Keratinocyte (primary cell): ENCODE measurements around the gene ARRB1. TPM values are rescaled to one million over a fixed set of nuclear protein-coding genes. Genes with fewer than 3 reads are reported as not detected.

Source experiments
- DNase-seq: peaks from one replicate; pipeline ENCODE4 v3.0.0-alpha.2; 2011; ENCODE audit warnings: low read depth, missing footprints, low spot score
- FAIRE-seq: peaks from 2 replicates; lab custom pipeline; 2011; peaks lifted over from hg19 to GRCh38; lab: Jason Lieb, UNC
- H2AFZ ChIP-seq: 2 replicates; pipeline ENCODE4 v1.6.0; 2012; ENCODE audit warnings: low read length, control low read depth, inconsistent platforms; ENCODE audit not compliant: control insufficient read depth
- H3K27ac ChIP-seq: 2 replicates; pipeline ENCODE4 v1.5.1; 2011; ENCODE audit warnings: low read length; ENCODE audit not compliant: control insufficient read depth, insufficient read depth
- H3K27me3 ChIP-seq: 3 replicates; pipeline ENCODE4 v1.6.0; 2011; ENCODE audit warnings: low read length; ENCODE audit not compliant: control insufficient read depth, insufficient read depth; ENCODE audit errors: extremely low read depth
- H3K36me3 ChIP-seq, 2 experiments: 2 replicates in 1 of 2; 3 replicates in 1 of 2; pipeline ENCODE4 v1.5.1; 2011; ENCODE audit warnings: low read length in 2 of 2, mild to moderate bottlenecking in 1 of 2; ENCODE audit not compliant: control insufficient read depth in 2 of 2, insufficient read depth in 2 of 2; ENCODE audit errors: extremely low read depth in 1 of 2
- H3K4me1 ChIP-seq: 3 replicates; pipeline ENCODE4 v1.5.1; 2011; ENCODE audit warnings: low read length; ENCODE audit not compliant: control insufficient read depth, insufficient read depth; ENCODE audit errors: extremely low read depth
- H3K4me2 ChIP-seq: 3 replicates; pipeline ENCODE4 v1.6.0; 2011; ENCODE audit warnings: low read depth, low read length; ENCODE audit not compliant: control insufficient read depth, insufficient read depth; ENCODE audit errors: extremely low read depth
- H3K4me3 ChIP-seq, 3 experiments: fragments of 200-600 bp in 1 of 3; sonication (generic) in 1 of 3; 2 replicates in 2 of 3; 3 replicates in 1 of 3; pipeline ENCODE4 v1.5.1; 2011 to 2016; ENCODE audit warnings: low read length in 3 of 3, mild to moderate bottlenecking in 3 of 3, control low read depth in 2 of 3, inconsistent platforms in 1 of 3, low read depth in 1 of 3, mixed read lengths in 1 of 3, mixed run types in 1 of 3, moderate library complexity in 1 of 3; ENCODE audit not compliant: control insufficient read depth in 2 of 3, insufficient read depth in 2 of 3; ENCODE audit errors: extremely low read depth in 1 of 3
- H3K79me2 ChIP-seq: 2 replicates; pipeline ENCODE4 v1.6.0; 2012; ENCODE audit warnings: low read length; ENCODE audit not compliant: control insufficient read depth, insufficient read depth
- H3K9ac ChIP-seq: 3 replicates; pipeline ENCODE4 v1.6.0; 2011; ENCODE audit warnings: low read length; ENCODE audit not compliant: control insufficient read depth, insufficient read depth; ENCODE audit errors: extremely low read depth
- H3K9me1 ChIP-seq: 3 replicates; pipeline ENCODE4 v1.6.0; 2011; ENCODE audit warnings: low read length; ENCODE audit not compliant: control insufficient read depth, insufficient read depth; ENCODE audit errors: extremely low read depth
- H3K9me3 ChIP-seq: 2 replicates; pipeline ENCODE4 v1.5.1; 2012; ENCODE audit warnings: low read depth, low read length; ENCODE audit not compliant: control insufficient read depth
- H4K20me1 ChIP-seq: 3 replicates; pipeline ENCODE4 v1.6.0; 2011; ENCODE audit warnings: low read length; ENCODE audit not compliant: control insufficient read depth, insufficient read depth; ENCODE audit errors: extremely low read depth
- EZH2 ChIP-seq: IDR thresholded peaks from one replicate; pipeline ENCODE4 v1.6.1; 2012; ENCODE audit warnings: inconsistent platforms, mild to moderate bottlenecking, low read length, moderate library complexity
- dilution Hi-C: fragments of 300-500 bp; cut with MboI; formaldehyde crosslinking; loops from one replicate; pipeline ENCODE4 v1.7.0; 2020; ENCODE audit warnings: low sequenced_read_pairs; ENCODE audit not compliant: extremely low pct_ligation_motif_present
- polyA plus RNA-seq, 5 experiments: library from polyadenylated mRNA; depleted of rRNA in 3 of 5; stranded (reverse) in 3 of 5; stranded (forward) in 1 of 5; unstranded in 1 of 5; fragments of >200 nt; gene quantifications; 1 replicate in 1 of 5; 2 replicates in 3 of 5; 3 replicates in 1 of 5; pipeline versions ENCODE4 v1.2.1 to v1.2.3, GENCODE V29; 2011 to 2012; ENCODE audit warnings: missing spikeins in 2 of 5, low read depth in 1 of 5, low replicate concordance in 1 of 5
- TF ChIP-seq, protein P1 (sequence below), 3 experiments: IDR thresholded peaks in 1 of 3; conservative IDR thresholded peaks in 1 of 3; optimal IDR thresholded peaks in 1 of 3; 2 replicates in 2 of 3; 3 replicates in 1 of 3; pipeline versions ENCODE3 to v1.5.1; 2011; ENCODE audit warnings: low read length in 3 of 3, mild to moderate bottlenecking in 3 of 3, moderate library complexity in 2 of 3, control low read depth in 1 of 3, inconsistent platforms in 1 of 3; ENCODE audit not compliant: insufficient read depth in 2 of 3; ENCODE audit errors: extremely low read depth in 1 of 3

Gene ARRB1
- polyA plus RNA-seq, 1 donor (not counting 4 experiments of a cell fraction or from before 2014, with no cell fraction given) = 0.94 TPM

DNA sequence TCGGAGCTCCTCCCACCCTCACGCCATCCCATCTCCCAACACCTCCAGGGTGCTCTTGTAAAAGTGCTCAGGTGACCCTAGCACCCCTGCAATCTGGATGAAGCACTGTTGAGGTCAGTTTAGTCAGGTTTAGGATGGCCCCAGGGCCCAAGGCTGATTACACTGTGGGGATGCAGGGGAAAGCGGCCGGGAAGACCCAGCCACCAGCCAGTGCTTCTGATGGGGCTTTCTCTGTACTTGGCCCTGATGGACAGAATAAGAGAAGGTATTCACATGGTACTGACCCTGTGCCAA is 82.1 kb downstream of the ARRB1 start:
- no peaks in the 10 kb centered on the region for H3K9me1 ChIP-seq
- no peak overlapping the region for H3K4me2 ChIP-seq
- no peak overlapping the region for H3K27ac ChIP-seq
- no peaks in the 10 kb centered on the region for H3K79me2 ChIP-seq
- dilution Hi-C loops = no loop called here
- FAIRE-seq (no peak), DNase-seq (no peak)
- no peak overlapping the region for H2AFZ ChIP-seq
- no peaks in the 10 kb centered on the region for H3K9me3 ChIP-seq
- H3K27me3 ChIP-seq = no peaks in the 10 kb centered on the region
- no peak overlapping the region for H3K4me3 ChIP-seq
- no peak for TF ChIP-seq EZH2
- TF ChIP-seq, protein P1, sequence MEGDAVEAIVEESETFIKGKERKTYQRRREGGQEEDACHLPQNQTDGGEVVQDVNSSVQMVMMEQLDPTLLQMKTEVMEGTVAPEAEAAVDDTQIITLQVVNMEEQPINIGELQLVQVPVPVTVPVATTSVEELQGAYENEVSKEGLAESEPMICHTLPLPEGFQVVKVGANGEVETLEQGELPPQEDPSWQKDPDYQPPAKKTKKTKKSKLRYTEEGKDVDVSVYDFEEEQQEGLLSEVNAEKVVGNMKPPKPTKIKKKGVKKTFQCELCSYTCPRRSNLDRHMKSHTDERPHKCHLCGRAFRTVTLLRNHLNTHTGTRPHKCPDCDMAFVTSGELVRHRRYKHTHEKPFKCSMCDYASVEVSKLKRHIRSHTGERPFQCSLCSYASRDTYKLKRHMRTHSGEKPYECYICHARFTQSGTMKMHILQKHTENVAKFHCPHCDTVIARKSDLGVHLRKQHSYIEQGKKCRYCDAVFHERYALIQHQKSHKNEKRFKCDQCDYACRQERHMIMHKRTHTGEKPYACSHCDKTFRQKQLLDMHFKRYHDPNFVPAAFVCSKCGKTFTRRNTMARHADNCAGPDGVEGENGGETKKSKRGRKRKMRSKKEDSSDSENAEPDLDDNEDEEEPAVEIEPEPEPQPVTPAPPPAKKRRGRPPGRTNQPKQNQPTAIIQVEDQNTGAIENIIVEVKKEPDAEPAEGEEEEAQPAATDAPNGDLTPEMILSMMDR (optimal IDR thresholded peaks at IDR 0.05 in 1 of 3, IDR thresholded peaks at IDR 0.05 in 1 of 3, conservative IDR thresholded peaks at IDR 0.05 in 1 of 3; ENCODE audit: extremely low read depth in 1 of 3, insufficient read depth in 2 of 3, low read length in 3 of 3) = no peak
- H3K4me1 ChIP-seq = no peaks in the 10 kb centered on the region
- no peaks in the 10 kb centered on the region for H3K36me3 ChIP-seq
- no peak overlapping the region for H3K9ac ChIP-seq
- no peaks in the 10 kb centered on the region for H4K20me1 ChIP-seq

DNA sequence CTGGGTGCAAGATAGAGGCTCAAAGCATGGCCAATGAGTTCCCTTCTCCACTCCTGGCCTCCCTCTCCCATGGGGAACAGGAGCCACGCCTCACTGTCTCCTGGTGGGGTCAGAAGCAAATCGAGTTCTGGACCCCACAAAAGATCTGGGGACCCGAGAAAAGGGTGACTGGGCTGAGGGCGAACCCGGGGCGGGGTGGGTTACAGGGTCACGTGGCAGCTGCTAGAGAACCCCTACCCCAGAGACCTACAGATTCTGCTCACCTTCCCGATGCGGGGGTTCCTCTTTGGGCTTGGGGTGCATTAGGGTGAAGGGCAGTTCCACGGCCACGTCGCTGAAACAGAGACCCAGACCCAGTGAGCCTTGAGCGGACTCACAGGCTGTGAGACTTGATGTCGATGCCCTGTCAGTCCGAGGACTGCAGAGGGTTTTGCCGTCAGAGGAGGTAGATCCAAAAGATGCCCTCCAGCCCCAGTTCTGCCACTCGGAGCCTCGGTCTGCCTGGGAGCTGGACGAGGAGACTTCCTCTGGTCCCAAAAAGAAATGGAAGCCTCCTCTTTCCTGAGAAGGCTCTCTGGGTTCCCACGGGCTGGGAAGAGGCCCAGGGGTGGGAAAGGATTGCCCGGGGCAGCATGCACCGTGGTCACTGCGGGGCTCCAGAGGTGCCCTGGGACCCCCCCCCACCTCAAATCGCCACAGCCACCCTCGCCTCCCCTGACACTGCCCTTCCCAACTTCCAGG is 82.7 kb downstream of the ARRB1 start:
- Histone ChIP-seq H3K79me2 (no peaks in the 10 kb centered on the region), H4K20me1 (no peaks in the 10 kb centered on the region), H3K36me3 (no peaks in the 10 kb centered on the region), H3K9me3 (no peaks in the 10 kb centered on the region), H3K9me1 (no peaks in the 10 kb centered on the region), H3K27me3 (no peaks in the 10 kb centered on the region), H3K27ac (no peak overlapping the region), H3K9ac (no peak overlapping the region), H2AFZ (no peak overlapping the region), H3K4me3 (no peak overlapping the region), H3K4me2 (no peak overlapping the region), H3K4me1 (no peaks in the 10 kb centered on the region)
- dilution Hi-C loops = no loop called here
- FAIRE-seq (no peak), DNase-seq (no peak)
- no peak for TF ChIP-seq EZH2
- TF ChIP-seq, protein P1 (optimal IDR thresholded peaks at IDR 0.05 in 1 of 3, IDR thresholded peaks at IDR 0.05 in 1 of 3, conservative IDR thresholded peaks at IDR 0.05 in 1 of 3; ENCODE audit: extremely low read depth in 1 of 3, insufficient read depth in 2 of 3, low read length in 3 of 3) = no peak
